ENCODE data around the gene CYS1.
"Not testable (repeated sequence)": the region's sequence is repeated elsewhere in the genome, so short reads cannot be mapped to it uniquely, and the experiment has no call there.

Gene CYS1

GRCh38 chr2:10029875-10030223, 50.4 kb downstream of the CYS1 start:
- DNase-seq (ENCODE audit: low spot score) = no peak

GRCh38 chr2:10028988-10029874, 51.0 kb downstream of the CYS1 start:
- DNase-seq (ENCODE audit: low spot score) = no peak

GRCh38 chr2:10028407-10028987, 51.7 kb downstream of the CYS1 start:
- no peak for DNase-seq (ENCODE audit: low spot score)

- DNase-seq (ENCODE audit: low spot score) = no peak
Observed at GRCh38 chr2:10027660-10028330, 52.4 kb downstream of the CYS1 start.

GRCh38 chr2:10026940-10027569, 53.2 kb downstream of the CYS1 start:
- no peak for DNase-seq (ENCODE audit: low spot score)

GRCh38 chr2:10022966-10023662, 57.1 kb downstream of the CYS1 start:
- DNase-seq (ENCODE audit: low spot score) = no peak

- DNase-seq (ENCODE audit: low spot score) = no peak
Observed at GRCh38 chr2:10022445-10022844, 57.8 kb downstream of the CYS1 start.

- DNase-seq (ENCODE audit: low spot score) = no peak
Observed at GRCh38 chr2:10022041-10022421, 58.2 kb downstream of the CYS1 start.

- DNase-seq (ENCODE audit: low spot score) = no peak
Observed at GRCh38 chr2:10019602-10020400, 60.4 kb downstream of the CYS1 start.

GRCh38 chr2:10019174-10019573, 61.0 kb downstream of the CYS1 start:
- DNase-seq (ENCODE audit: low spot score) = no peak

- DNase-seq (ENCODE audit: low spot score) = no peak
Observed at GRCh38 chr2:10017313-10017941, 62.8 kb downstream of the CYS1 start.

- DNase-seq (ENCODE audit: low spot score) = no peak
Observed at GRCh38 chr2:10016802-10017258, 63.4 kb downstream of the CYS1 start.

GRCh38 chr2:10016001-10016801, 64.0 kb downstream of the CYS1 start:
- DNase-seq (ENCODE audit: low spot score) = no peak

- DNase-seq (ENCODE audit: low spot score) = not testable (repeated sequence)
Observed at GRCh38 chr2:10015376-10015989, 64.7 kb downstream of the CYS1 start.

GRCh38 chr2:10014418-10015190, 65.6 kb downstream of the CYS1 start:
- DNase-seq (ENCODE audit: low spot score) = no peak

GRCh38 chr2:10013651-10014417, 66.4 kb downstream of the CYS1 start:
- DNase-seq (ENCODE audit: low spot score) = not testable (repeated sequence)

GRCh38 chr2:10012963-10013461, 67.2 kb downstream of the CYS1 start:
- DNase-seq (ENCODE audit: low spot score) = no peak
